Right lung (tissue), 5 donors: Measurements from ENCODE around the gene TRPV4. TPM values are rescaled to one million over a fixed set of nuclear protein-coding genes. Genes with fewer than 3 reads are reported as not detected.

Source experiments
- DNase-seq, 2 donors: peaks; one replicate each; pipeline ENCODE4 v3.0.0-alpha.2; 2013
- polyA plus RNA-seq, 5 donors: library from polyadenylated mRNA; unstranded; fragments of 120-200 nt; gene quantifications; one replicate each; pipeline versions ENCODE4 v1.2.1 to v1.2.3, GENCODE V29; 2013; ENCODE audit warnings: inconsistent platforms in 1 of 5, low replicate concordance in 1 of 5; ENCODE audit not compliant: insufficient read length in 5 of 5, insufficient read depth in 1 of 5

TRPV4 gene
- polyA plus RNA-seq, 5 donors, result 2.6 to 4.0 (median 2.8) TPM

GRCh38 chr12:109808876-109809646, 24.1 kb downstream of the TRPV4 start:
- no peak for DNase-seq

DNA sequence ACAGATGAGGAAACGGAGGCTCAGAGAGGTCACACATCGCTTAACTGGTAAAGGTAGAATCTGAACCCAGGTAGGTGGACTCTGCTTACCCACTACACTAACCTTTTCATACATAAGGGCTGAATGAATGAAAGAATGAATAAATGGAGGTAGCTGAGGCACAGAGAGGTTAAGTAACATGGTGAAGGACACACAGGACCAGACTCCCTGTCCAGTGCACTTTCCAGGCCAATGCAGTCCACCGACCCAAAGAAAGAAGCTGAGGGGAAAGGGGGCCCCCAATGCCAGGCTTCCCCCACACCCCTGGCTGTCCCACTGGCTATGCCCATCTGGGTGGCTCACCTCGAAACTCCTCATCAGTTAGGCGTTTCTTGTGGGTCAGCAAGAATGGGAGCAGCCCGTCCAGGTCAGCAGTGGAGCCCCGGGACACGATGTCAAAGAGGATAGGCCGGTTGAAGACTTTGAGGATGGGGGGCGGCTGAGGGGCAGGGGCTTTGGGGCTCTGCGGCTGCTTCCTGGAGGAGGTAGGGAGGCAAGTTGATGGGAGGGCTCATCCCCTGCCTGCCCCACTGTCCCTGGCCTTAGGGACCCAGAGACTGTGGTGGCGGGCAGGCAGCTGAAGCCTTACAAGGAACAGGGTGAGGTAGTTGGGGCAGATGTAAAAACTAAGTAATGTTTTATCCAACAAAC, 25.1 kb downstream of the TRPV4 start:
- no peak for DNase-seq

- peak; percentile 38 to 56 for DNase-seq
These were observed 28.1 kb downstream of the TRPV4 start for GRCh38 chr12:109804820-109805761.

- DNase-seq, result no peak
These were observed 29.5 kb downstream of the TRPV4 start for GRCh38 chr12:109803678-109804077.

- DNase-seq, result no peak
These were observed 30.4 kb downstream of the TRPV4 start for GRCh38 chr12:109802828-109803227.

GRCh38 chr12:109800536-109800935, 32.7 kb downstream of the TRPV4 start:
- DNase-seq, result no peak

DNA sequence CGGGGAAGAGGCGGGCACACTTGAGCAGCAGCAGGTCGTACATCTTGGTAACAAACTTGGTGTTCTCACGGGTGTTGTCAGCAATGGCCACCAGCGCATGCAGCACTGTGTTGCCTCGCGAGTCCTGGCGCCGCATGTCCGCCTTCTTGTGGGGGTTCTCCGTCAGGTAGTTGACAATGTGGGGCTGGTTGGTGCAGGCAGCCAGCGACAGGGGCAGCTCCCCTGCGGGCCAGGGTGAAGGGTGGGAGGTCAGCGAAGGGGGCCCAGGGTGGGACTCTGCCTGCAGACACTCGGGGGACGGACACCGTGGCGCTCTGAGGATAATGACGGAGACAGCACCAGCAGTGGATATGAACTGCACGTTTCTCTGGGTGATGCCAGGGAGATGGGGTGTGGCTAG, 34.5 kb downstream of the TRPV4 start:
- no peak for DNase-seq

DNA sequence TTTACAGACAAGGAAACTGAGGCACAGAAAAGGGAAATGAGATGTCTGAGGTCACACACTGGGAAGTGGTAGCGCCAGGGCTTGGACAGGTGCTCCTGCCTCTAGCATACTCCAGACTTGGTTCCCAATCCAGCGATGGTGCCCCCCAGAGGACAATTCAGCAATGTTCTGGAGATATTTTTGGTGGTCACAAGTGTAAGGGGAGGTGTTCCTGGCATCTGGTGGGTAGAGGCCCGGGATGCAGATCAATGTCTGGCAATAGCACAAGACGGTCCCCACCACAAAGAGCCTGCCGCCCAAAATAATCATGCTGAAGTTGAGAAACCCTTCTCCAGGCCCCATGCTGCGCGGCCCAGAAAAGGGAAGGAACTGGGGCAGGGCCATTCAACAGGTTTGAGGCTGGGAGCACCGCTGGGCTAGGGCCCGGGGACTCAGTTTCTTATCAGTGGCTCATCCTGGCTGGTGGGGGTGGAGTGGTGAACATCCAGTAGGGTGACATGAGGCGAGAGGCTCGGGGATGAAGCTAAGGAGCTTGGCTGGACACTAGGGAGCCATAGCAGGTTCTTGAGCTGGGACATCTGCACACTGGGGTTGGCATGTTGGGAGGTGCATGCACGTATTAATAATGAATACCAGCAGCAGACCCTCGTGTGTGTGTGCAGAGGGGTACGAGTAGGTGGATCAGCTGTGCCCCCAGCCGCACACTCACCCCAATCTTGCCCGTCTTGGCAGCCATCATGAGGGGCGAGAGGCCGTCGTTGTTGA, 35.1 kb downstream of the TRPV4 start:
- no peak for DNase-seq

DNA sequence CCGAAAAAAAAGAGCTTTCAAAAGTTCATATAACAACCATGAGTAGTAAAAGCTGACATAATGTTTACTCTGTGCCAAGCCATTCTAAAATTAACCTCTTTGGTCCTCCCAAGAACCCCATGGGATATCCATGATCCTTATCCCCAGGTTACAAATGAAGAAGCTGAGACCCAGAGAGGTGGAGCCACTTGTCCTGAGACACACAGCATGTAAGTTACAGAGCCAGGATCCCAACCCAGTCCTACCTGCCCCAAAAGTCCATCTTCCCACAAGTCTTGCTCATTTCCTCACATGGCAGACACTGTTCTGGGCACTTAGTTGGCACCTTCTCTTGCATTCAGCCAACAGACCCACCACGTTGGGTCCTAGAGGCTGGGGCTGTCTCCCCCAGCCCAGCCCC, 37.1 kb downstream of the TRPV4 start:
- no peak for DNase-seq

DNA sequence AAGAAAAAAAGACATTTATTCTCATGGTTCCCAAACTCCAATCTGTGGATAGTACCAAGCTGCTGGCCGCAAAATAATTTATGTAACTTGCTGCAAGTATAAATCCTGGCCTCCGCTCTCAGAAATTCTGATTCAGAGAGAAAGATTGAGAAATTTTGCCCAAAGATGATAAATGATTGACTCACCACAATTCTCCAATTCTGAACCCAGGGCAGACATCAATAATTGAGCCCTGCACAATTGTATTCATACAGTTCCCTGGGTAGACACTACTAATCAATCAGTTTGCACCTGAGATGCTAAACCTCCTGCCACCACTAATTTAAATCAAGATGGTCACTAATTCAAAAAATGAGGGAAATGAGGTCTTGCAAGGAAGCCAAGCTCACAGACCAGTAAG, 38.2 kb downstream of the TRPV4 start:
- DNase-seq, result no peak

- no peak for DNase-seq
These were observed 39.2 kb downstream of the TRPV4 start for GRCh38 chr12:109793826-109794501.

GRCh38 chr12:109793411-109793810, 39.8 kb downstream of the TRPV4 start:
- no peak for DNase-seq

DNA sequence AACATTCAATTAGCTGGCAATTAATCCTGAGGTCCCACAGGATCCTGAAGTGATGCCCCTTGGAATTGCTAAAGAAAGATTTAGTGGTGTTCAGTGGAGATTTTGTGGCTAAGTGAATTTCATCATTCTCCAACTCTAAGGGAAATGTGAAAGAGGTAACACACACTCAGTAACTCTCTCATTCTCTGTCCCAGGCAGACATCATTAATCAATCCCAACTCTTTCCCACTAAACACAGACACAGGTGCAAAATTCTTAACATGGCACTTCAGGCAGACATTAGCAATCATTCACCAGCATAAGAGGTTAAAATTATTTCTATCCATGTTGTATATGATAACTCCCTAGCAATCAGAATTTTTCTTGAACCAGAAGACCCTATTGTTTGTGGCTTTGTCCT, 40.2 kb downstream of the TRPV4 start:
- DNase-seq, result no peak

DNA sequence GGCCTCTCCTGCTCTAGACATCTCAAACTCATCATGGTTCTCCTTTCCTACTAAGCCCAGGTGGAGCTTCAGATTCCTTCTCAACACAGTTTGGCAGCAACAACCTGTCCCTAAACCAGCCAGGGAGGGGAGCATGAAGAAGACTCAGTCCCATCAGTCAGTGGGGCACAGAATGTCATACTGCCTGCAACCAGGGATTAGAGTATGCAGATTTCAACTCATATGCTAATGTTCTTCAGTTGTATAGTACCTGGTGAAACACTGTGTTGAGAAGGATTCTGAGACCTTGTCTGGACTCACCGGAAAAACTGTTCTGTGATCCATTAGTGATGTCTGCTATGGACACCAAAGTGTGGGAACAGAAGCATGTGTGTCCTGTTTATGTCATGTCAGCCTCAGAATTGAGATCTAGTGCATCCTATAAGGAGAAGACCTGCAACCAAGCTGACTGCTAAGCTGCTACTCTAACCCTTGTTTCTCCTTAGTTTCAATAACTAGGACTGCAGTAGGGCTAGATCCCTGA, 43.6 kb downstream of the TRPV4 start:
- no peak for DNase-seq

GRCh38 chr12:109786799-109787198, 46.4 kb downstream of the TRPV4 start:
- no peak for DNase-seq

DNA sequence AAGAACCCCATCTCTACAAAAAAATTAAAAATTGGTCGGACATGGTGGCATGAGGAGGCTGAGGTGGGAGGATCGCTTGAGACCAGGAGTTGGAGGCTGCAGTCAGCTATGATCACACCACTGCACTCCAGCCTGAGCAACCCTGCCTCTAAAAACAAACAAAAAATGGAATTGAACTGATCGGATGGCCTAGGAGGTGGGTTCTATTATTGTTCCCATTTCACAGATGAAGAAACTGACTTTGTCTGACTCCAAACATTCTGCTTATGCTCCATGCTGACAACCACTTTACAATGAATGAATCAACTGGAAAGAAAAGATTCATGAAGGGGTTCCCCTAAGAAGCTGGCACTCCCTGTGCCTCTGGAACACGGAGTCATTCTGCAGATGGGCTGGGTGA, 47.3 kb downstream of the TRPV4 start:
- DNase-seq, result no peak

DNA sequence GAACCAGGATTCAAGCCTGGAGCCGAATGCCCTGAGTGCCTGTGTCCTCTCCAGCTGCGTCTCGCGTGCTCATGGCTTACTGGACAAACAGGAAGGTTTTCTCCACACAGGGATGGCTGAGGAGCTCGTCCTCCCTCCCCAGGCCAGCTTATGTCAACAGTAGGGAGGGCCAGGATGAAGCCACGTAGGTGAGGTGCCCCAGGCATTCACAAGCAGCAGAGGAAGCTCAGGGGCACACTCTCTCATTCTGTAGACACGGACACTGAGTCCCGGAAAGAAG, 49.3 kb downstream of the TRPV4 start:
- no peak for DNase-seq

GRCh38 chr12:109783135-109783964, 49.8 kb downstream of the TRPV4 start:
- DNase-seq, result no peak

GRCh38 chr12:109782326-109782703, 50.9 kb downstream of the TRPV4 start:
- no peak for DNase-seq
